ENCODE measurements around the gene SLC25A39. TPM values are rescaled to one million over a fixed set of nuclear protein-coding genes. Genes with fewer than 3 reads are reported as not detected.

The SLC25A39 gene
- 71.4 and 72.8 TPM in 2 replicates for total RNA-seq

GRCh38 chr17:44324571-44325275 lies at the start of gene SLC25A39:
Gene SLC25A39 (minus strand): TSS chr17:44324823. CDS start chr17:44323562, 1,261 bp downstream.

GRCh38 chr17:44363613-44364159 lies 39.1 kb upstream of the SLC25A39 start, which contains the start of gene FAM171A2:
Gene FAM171A2 (minus strand): TSS chr17:44363853. CDS start chr17:44363714, 139 bp downstream.

GRCh38 chr17:44344939-44345453 lies 20.4 kb upstream of the SLC25A39 start, which contains the start of gene GRN:
Gene GRN (plus strand): TSS chr17:44345302. CDS start chr17:44349165, 3,863 bp downstream.

GRCh38 chr17:44308320-44308818 lies 16.3 kb downstream of the SLC25A39 start, which contains the start of gene RUNDC3A:
Gene RUNDC3A (plus strand): TSS chr17:44308601. CDS start chr17:44308833, 232 bp downstream.

Other genes with a start within 250 kb of the SLC25A39 start
- 66.2 and 79.5 TPM in 2 replicates for gene HDAC5, start 201.2 kb downstream of the SLC25A39 start, total RNA-seq
- gene HROB, start 182.9 kb downstream of the SLC25A39 start, total RNA-seq: 1.00 and 5.1 TPM in 2 replicates
- under 0.01 and 0.25 TPM in 2 replicates for gene ASB16, start 154.1 kb downstream of the SLC25A39 start, total RNA-seq
- gene TMUB2, start 137.9 kb downstream of the SLC25A39 start, total RNA-seq: 24.5 and 28.1 TPM in 2 replicates
- 40.2 and 46.3 TPM in 2 replicates for gene ATXN7L3, start 124.9 kb downstream of the SLC25A39 start, total RNA-seq
- 42.6 and 43.5 TPM in 2 replicates for gene UBTF, start 105.1 kb downstream of the SLC25A39 start, total RNA-seq
- not detected in 2 replicates for gene SLC4A1, start 56.7 kb downstream of the SLC25A39 start, total RNA-seq
- gene RUNDC3A, start 16.2 kb downstream of the SLC25A39 start, total RNA-seq: not detected in 2 replicates
- gene GRN, start 20.5 kb upstream of the SLC25A39 start, total RNA-seq: 124 and 289 TPM in 2 replicates
- gene FAM171A2, start 39.0 kb upstream of the SLC25A39 start, total RNA-seq: 1.8 and 4.0 TPM in 2 replicates
- 0.22 and 1.7 TPM in 2 replicates for gene ITGA2B, start 64.8 kb upstream of the SLC25A39 start, total RNA-seq
- gene GPATCH8, start 178.6 kb upstream of the SLC25A39 start, total RNA-seq: 22.6 and 24.2 TPM in 2 replicates
- 11.2 and 31.4 TPM in 2 replicates for gene FZD2, start 232.7 kb upstream of the SLC25A39 start, total RNA-seq

Measured in uterine smooth muscle cell (primary cell).